ENCODE results near the gene NEUROD2. TPM values are rescaled to one million over a fixed set of nuclear protein-coding genes. Genes with fewer than 3 reads are reported as not detected.

NEUROD2 gene
- total RNA-seq, 1 donor from 2014 or later = not detected

- Mint-ChIP-seq H3K36me3 (ENCODE audit: low read depth, unreplicated experiment) (no peaks in the 10 kb centered on the region), H3K27ac (ENCODE audit: unreplicated experiment) (no peak overlapping the region), H3K4me1 (ENCODE audit: low read depth, unreplicated experiment) (no peaks in the 10 kb centered on the region), H3K9me3 (ENCODE audit: unreplicated experiment) (no peaks in the 10 kb centered on the region), H3K27me3 (ENCODE audit: low read depth, unreplicated experiment) (peaks cover 71% of the 10 kb centered on the region), H3K4me3 (ENCODE audit: unreplicated experiment) (no peak overlapping the region)
- no peak for FAIRE-seq
- Histone ChIP-seq H3K9ac (ENCODE audit: low read length) (no peak overlapping the region), H3K27me3 (ENCODE audit: insufficient read depth, low read length) (peaks cover 63% of the 10 kb centered on the region), H3K79me2 (ENCODE audit: insufficient read depth, low read length) (no peaks in the 10 kb centered on the region), H3K4me2 (ENCODE audit: low read length) (no peak overlapping the region), H3K9me3 (ENCODE audit: insufficient read depth, low read depth, low read length) (no peaks in the 10 kb centered on the region), H3K36me3 (ENCODE audit: insufficient read depth, low read length) (no peaks in the 10 kb centered on the region), H3K4me3 (ENCODE audit: insufficient read depth, low read depth, low read length) (no peak overlapping the region), H4K20me1 (ENCODE audit: insufficient read depth, low read length) (no peaks in the 10 kb centered on the region), H3K27ac (ENCODE audit: low read depth, low read length) (no peak overlapping the region), H2AFZ (ENCODE audit: low read depth, low read length) (no peak overlapping the region), H3K4me1 (ENCODE audit: insufficient read depth, low read length) (no peaks in the 10 kb centered on the region)
- no peak for TF ChIP-seq EZH2 (IDR thresholded peaks at IDR 0.05; ENCODE audit: insufficient read depth, low read length)
- TF ChIP-seq CTCF (IDR thresholded peaks at IDR 0.05; ENCODE audit: insufficient read depth, low read depth, low read length) = no peak
- no peak for DNase-seq (ENCODE audit: low read depth)
Measured at GRCh38 chr17:39609416-39610025, 1.8 kb upstream of the NEUROD2 start.

GRCh38 chr17:39608142-39608981 lies 642 bp upstream of the NEUROD2 start:
- no peak for DNase-seq (ENCODE audit: low read depth)
- no peak overlapping the region for H3K4me2 ChIP-seq (ENCODE audit: low read length)
- H3K79me2 ChIP-seq (ENCODE audit: insufficient read depth, low read length) = no peaks in the 10 kb centered on the region
- Mint-ChIP-seq H3K27me3 (ENCODE audit: low read depth, unreplicated experiment) (peaks cover 65% of the 10 kb centered on the region), H3K27ac (ENCODE audit: unreplicated experiment) (no peak overlapping the region), H3K9me3 (ENCODE audit: unreplicated experiment) (no peaks in the 10 kb centered on the region), H3K36me3 (ENCODE audit: low read depth, unreplicated experiment) (no peaks in the 10 kb centered on the region), H3K4me1 (ENCODE audit: low read depth, unreplicated experiment) (no peaks in the 10 kb centered on the region), H3K4me3 (ENCODE audit: unreplicated experiment) (no peak overlapping the region)
- TF ChIP-seq EZH2 (IDR thresholded peaks at IDR 0.05; ENCODE audit: insufficient read depth, low read length) (no peak), CTCF (IDR thresholded peaks at IDR 0.05; ENCODE audit: insufficient read depth, low read depth, low read length) (no peak)
- no peak overlapping the region for H2AFZ ChIP-seq (ENCODE audit: low read depth, low read length)
- no peak overlapping the region for H3K9ac ChIP-seq (ENCODE audit: low read length)
- H3K27ac ChIP-seq (ENCODE audit: low read depth, low read length) = no peak overlapping the region
- no peaks in the 10 kb centered on the region for H3K4me1 ChIP-seq (ENCODE audit: insufficient read depth, low read length)
- no peaks in the 10 kb centered on the region for H3K9me3 ChIP-seq (ENCODE audit: insufficient read depth, low read depth, low read length)
- no peak overlapping the region for H3K4me3 ChIP-seq (ENCODE audit: insufficient read depth, low read depth, low read length)
- H3K36me3 ChIP-seq (ENCODE audit: insufficient read depth, low read length) = no peaks in the 10 kb centered on the region
- peaks cover 72% of the 10 kb centered on the region for H3K27me3 ChIP-seq (ENCODE audit: insufficient read depth, low read length)
- H4K20me1 ChIP-seq (ENCODE audit: insufficient read depth, low read length) = no peaks in the 10 kb centered on the region
- FAIRE-seq = no peak

All from astrocyte (in vitro differentiated cells and primary cell).